HEK293T (cell line): ENCODE data around the gene CD82.

Source experiments
- BHLHE40 ChIP-seq: fragments of 450-650 bp; IDR thresholded peaks from 2 replicates; pipeline ENCODE4 v1.6.1; 2016; ENCODE audit warnings: mild to moderate bottlenecking, moderate library complexity, borderline replicate concordance
- FOXM1 ChIP-seq: fragments of 450-650 bp; IDR thresholded peaks from 2 replicates; pipeline ENCODE4 v1.6.1; 2017; ENCODE audit warnings: mild to moderate bottlenecking, borderline replicate concordance
- HDGF ChIP-seq: fragments of 450-650 bp; IDR thresholded peaks from 2 replicates; pipeline ENCODE4 v1.6.1; 2017; ENCODE audit warnings: antibody characterized with exemption, borderline replicate concordance

GRCh38 chr11:44608991-44609782 lies 43.7 kb downstream of the CD82 start:
- TF ChIP-seq BHLHE40 = no peak
- TF ChIP-seq FOXM1 = no peak
- no peak for TF ChIP-seq HDGF
